GM12873 (cell line): ENCODE measurements around the gene GFPT1.

Source experiments
- TF ChIP-seq, protein P1 (sequence below): IDR thresholded peaks from 2 replicates; pipeline ENCODE4 v1.5.1; 2012; ENCODE audit warnings: low read depth, mild to moderate bottlenecking, moderate library complexity, low read length, control low read depth; ENCODE audit not compliant: insufficient read depth; ENCODE audit errors: missing control alignments

Gene GFPT1

DNA sequence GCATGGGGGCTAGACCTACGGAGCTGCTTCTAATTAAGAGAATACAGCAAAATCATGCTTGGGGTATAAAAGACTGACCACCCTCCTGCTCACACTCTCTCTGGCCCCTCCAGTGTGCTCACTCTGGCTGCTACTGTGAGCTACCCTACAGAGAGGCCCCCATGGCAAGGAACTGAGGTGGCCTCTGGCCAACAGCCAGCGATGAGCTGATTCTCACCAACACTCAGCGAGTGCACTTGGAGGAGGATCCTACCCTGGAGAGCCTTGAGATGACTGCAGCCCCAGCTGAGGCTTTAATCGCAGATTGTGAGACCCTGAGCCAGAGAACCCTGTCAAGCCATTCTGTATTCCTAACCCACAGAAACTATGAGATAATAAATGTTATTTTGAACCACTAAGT is 88.2 kb downstream of the GFPT1 start:
- TF ChIP-seq, protein P1, sequence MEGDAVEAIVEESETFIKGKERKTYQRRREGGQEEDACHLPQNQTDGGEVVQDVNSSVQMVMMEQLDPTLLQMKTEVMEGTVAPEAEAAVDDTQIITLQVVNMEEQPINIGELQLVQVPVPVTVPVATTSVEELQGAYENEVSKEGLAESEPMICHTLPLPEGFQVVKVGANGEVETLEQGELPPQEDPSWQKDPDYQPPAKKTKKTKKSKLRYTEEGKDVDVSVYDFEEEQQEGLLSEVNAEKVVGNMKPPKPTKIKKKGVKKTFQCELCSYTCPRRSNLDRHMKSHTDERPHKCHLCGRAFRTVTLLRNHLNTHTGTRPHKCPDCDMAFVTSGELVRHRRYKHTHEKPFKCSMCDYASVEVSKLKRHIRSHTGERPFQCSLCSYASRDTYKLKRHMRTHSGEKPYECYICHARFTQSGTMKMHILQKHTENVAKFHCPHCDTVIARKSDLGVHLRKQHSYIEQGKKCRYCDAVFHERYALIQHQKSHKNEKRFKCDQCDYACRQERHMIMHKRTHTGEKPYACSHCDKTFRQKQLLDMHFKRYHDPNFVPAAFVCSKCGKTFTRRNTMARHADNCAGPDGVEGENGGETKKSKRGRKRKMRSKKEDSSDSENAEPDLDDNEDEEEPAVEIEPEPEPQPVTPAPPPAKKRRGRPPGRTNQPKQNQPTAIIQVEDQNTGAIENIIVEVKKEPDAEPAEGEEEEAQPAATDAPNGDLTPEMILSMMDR = no peak

DNA sequence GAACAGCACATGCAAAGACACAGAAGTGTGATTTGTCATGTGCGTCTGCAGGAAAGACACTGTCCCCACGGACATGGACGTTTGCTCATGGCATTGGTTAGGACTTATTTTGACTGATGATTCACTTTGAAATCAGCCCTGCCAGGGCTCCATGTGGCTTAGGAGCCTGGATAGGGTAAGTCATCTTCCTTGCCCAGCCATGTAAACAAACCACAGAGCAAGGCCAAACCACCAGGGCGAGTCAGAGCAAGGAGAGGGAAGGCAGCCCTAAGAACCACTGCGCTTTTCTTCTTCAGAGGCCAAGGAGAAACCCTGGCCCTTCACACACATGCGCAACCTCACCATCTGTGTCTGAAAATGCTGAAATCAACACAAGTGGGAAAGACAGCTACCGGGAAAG is 88.8 kb downstream of the GFPT1 start:
- TF ChIP-seq, protein P1 = no peak

- TF ChIP-seq, protein P1 = no peak
Observed at GRCh38 chr2:69297216-69297615, 89.8 kb downstream of the GFPT1 start.

DNA sequence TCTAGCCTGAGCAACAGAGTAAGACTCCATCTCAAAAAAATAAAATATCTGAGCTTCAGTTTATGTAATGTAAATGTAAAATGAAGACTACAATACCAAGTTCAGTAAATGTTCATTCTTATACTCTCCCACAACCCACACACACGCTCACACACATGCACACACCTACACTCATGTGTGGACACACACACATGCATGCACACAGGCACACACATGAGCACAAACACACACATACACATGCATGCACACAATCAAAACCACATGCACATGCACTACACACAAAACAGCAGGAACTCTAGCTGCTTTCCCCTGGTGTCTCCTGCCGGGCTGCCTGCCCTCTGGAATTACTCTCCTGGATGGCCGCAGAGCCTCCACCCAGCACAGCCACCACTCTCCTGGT is 90.6 kb downstream of the GFPT1 start:
- TF ChIP-seq, protein P1 = no peak

GRCh38 chr2:69292256-69292655 is 94.8 kb downstream of the GFPT1 start:
- TF ChIP-seq, protein P1 = no peak

GRCh38 chr2:69291721-69292120 is 95.3 kb downstream of the GFPT1 start:
- TF ChIP-seq, protein P1 = no peak

DNA sequence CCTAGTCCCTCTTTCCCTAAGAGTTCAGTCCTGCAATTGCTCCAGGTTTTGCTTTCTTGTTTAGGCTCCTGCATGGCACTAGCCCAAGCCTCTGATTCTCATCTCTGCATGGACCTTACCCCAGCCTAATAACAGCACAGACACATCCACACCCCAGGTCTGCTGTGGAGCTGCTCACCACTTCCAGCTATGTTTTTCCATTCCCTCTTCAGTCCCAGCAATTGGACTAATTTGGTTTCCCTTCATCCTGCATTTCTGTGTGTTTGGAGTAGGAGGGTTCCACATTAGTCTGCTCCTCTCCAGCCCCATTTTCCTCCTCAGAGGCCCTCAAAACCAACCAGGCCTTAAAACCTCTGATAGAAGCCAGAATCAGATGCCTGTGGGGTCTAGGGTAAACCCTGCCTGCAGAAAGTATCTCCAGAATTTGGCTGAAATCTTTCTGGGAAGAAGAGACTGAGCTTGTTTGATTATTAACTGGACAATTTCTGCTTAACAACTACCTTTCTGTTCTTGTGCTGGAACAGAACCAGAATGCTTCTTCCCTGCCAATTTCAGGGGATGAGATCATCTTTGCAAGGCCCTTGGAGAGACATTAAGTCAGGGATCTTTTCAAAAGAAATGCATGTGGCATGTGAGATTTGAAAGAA is 95.9 kb downstream of the GFPT1 start:
- TF ChIP-seq, protein P1 = no peak
